GM23338 (cell line): ENCODE results near the gene PPP1R37.

Experiments used
- CREB1 ChIP-seq: fragments of 250-450 bp; sonication (Bioruptor Pico); IDR thresholded peaks from 2 replicates; pipeline ENCODE4 v1.5.0; 2020; ENCODE audit warnings: low read depth, mild to moderate bottlenecking, moderate library complexity
- ETS1 ChIP-seq: IDR thresholded peaks from 2 replicates; pipeline ENCODE4 v1.6.1; 2016; ENCODE audit warnings: antibody characterized with exemption
- EZH2 ChIP-seq: fragments of 200-600 bp; sonication (generic); IDR thresholded peaks from one replicate; pipeline ENCODE4 v1.8.0; 2017; ENCODE audit warnings: antibody characterized with exemption, mild to moderate bottlenecking, low read depth; ENCODE audit not compliant: unreplicated experiment
- EZH2phosphoT487 ChIP-seq: fragments of 200-600 bp; sonication (generic); IDR thresholded peaks from one replicate; pipeline ENCODE4 v1.8.1; 2018; ENCODE audit warnings: antibody characterized with exemption; ENCODE audit not compliant: unreplicated experiment
- JUNB ChIP-seq: IDR thresholded peaks from one replicate; pipeline ENCODE4 v1.6.1; 2016; ENCODE audit warnings: antibody characterized with exemption; ENCODE audit not compliant: unreplicated experiment
- NANOG ChIP-seq: IDR thresholded peaks from 2 replicates; pipeline ENCODE4 v1.6.1; 2016; ENCODE audit warnings: antibody characterized with exemption, borderline replicate concordance
- POLR2AphosphoS5 ChIP-seq: IDR thresholded peaks from 2 replicates; pipeline ENCODE4 v1.6.1; 2016; ENCODE audit warnings: antibody characterized with exemption, low read depth
- STAT1 ChIP-seq: IDR thresholded peaks from one replicate; pipeline ENCODE4 v1.6.1; 2016; ENCODE audit warnings: antibody characterized with exemption; ENCODE audit not compliant: unreplicated experiment
- ZNF114 ChIP-seq: fragments of 250-450 bp; sonication (Bioruptor Pico); IDR thresholded peaks from 2 replicates; pipeline ENCODE4 v1.5.0; 2020; ENCODE audit warnings: mild to moderate bottlenecking, moderate library complexity
- ZNF331 ChIP-seq: fragments of 250-450 bp; sonication (Bioruptor Pico); IDR thresholded peaks from 2 replicates; pipeline ENCODE4 v1.5.0; 2020; ENCODE audit warnings: low read depth, mild to moderate bottlenecking, moderate library complexity
- ZNF462 ChIP-seq: fragments of 250-450 bp; sonication (Bioruptor Pico); IDR thresholded peaks from 2 replicates; pipeline ENCODE4 v1.5.0; 2020; ENCODE audit warnings: mild to moderate bottlenecking, moderate library complexity
- TF ChIP-seq, protein P1 (sequence below): IDR thresholded peaks from one replicate; pipeline ENCODE4 v1.6.1; 2018; ENCODE audit warnings: antibody characterized with exemption; ENCODE audit not compliant: unreplicated experiment
- TF ChIP-seq, protein P2 (sequence below), 2 experiments: fragments of 200-600 bp in 1 of 2; sonication (generic) in 1 of 2; conservative IDR thresholded peaks; 2 replicates each; pipeline versions ENCODE4 v1.5.1 to v1.6.1; 2016 to 2017; ENCODE audit warnings: antibody characterized with exemption in 2 of 2, low read depth in 2 of 2, mild to moderate bottlenecking in 2 of 2, moderate library complexity in 1 of 2

DNA sequence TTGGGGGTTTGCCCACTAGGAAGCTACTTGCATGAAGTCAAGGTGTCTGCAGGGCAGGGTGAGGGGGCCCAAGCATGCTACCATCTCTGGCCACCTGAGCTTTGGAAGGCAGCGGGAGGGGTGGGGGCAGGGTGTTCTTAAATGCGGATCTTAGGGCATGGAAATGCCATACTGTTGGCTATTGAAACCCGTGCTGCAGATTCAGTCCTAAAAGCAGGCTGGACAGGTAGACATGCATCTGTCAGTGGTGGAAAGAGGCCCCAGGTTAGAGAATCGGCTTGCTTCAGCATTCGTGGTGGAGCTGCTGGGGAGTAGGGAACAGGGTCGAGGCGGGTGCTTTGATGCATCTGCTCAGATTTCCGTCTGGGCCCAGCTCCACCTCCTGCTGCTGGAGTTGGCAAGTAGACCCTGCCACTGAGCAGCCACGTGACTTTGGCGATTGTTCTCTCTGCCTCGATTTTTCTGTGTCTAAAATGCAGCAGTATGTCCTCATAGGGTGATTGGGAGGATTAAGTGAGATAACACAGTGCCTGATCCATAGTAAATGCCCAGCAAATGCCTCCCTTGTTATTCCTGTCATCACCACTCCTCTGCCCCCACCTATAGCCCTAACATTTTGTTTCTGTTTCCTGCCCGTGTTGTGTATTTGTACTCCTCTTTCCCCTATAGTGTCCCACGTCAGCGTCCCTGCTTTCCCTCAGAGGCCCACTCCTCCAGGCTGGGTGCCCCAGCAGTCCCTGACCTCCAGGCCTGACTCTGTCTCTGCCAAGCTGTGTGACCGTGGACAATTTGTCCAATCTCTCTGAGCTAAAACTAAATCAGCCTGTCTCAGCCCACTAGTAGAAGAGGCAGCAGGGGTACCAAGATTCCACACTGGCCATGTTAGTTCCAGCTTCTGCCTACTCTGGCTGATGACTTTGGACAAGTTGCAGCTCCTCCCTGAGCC, 5.8 kb downstream of the PPP1R37 start:
- TF ChIP-seq EZH2phosphoT487 (no peak), JUNB (no peak), POLR2AphosphoS5 (no peak), CREB1 (CRISPR knock-in tag) (no peak), EZH2 (no peak), NANOG (no peak), ZNF331 (no peak), ZNF114 (no peak), ETS1 (no peak), STAT1 (no peak), ZNF462 (CRISPR knock-in tag) (no peak)
- TF ChIP-seq, protein P1, sequence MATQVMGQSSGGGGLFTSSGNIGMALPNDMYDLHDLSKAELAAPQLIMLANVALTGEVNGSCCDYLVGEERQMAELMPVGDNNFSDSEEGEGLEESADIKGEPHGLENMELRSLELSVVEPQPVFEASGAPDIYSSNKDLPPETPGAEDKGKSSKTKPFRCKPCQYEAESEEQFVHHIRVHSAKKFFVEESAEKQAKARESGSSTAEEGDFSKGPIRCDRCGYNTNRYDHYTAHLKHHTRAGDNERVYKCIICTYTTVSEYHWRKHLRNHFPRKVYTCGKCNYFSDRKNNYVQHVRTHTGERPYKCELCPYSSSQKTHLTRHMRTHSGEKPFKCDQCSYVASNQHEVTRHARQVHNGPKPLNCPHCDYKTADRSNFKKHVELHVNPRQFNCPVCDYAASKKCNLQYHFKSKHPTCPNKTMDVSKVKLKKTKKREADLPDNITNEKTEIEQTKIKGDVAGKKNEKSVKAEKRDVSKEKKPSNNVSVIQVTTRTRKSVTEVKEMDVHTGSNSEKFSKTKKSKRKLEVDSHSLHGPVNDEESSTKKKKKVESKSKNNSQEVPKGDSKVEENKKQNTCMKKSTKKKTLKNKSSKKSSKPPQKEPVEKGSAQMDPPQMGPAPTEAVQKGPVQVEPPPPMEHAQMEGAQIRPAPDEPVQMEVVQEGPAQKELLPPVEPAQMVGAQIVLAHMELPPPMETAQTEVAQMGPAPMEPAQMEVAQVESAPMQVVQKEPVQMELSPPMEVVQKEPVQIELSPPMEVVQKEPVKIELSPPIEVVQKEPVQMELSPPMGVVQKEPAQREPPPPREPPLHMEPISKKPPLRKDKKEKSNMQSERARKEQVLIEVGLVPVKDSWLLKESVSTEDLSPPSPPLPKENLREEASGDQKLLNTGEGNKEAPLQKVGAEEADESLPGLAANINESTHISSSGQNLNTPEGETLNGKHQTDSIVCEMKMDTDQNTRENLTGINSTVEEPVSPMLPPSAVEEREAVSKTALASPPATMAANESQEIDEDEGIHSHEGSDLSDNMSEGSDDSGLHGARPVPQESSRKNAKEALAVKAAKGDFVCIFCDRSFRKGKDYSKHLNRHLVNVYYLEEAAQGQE = no peak
- TF ChIP-seq, protein P2, sequence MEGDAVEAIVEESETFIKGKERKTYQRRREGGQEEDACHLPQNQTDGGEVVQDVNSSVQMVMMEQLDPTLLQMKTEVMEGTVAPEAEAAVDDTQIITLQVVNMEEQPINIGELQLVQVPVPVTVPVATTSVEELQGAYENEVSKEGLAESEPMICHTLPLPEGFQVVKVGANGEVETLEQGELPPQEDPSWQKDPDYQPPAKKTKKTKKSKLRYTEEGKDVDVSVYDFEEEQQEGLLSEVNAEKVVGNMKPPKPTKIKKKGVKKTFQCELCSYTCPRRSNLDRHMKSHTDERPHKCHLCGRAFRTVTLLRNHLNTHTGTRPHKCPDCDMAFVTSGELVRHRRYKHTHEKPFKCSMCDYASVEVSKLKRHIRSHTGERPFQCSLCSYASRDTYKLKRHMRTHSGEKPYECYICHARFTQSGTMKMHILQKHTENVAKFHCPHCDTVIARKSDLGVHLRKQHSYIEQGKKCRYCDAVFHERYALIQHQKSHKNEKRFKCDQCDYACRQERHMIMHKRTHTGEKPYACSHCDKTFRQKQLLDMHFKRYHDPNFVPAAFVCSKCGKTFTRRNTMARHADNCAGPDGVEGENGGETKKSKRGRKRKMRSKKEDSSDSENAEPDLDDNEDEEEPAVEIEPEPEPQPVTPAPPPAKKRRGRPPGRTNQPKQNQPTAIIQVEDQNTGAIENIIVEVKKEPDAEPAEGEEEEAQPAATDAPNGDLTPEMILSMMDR (conservative IDR thresholded peaks at IDR 0.05; ENCODE audit: low read depth in 2 of 2) = no peak
